Measurements from ENCODE around the gene BRIP1.

- TF ChIP-seq CTCF (tag by site-specific recombination; IDR thresholded peaks at IDR 0.05) (no peak), YY1 (tag by site-specific recombination; IDR thresholded peaks at IDR 0.05) (no peak), ZNF488 (tag by site-specific recombination; IDR thresholded peaks at IDR 0.05) (no peak), GFI1B (tag by site-specific recombination; IDR thresholded peaks at IDR 0.05) (no peak), ZNF585B (tag by site-specific recombination; IDR thresholded peaks at IDR 0.05) (no peak), ZNF558 (tag by site-specific recombination; IDR thresholded peaks at IDR 0.05) (no peak), REST (tag by site-specific recombination; IDR thresholded peaks at IDR 0.05) (no peak), ZNF510 (tag by site-specific recombination; IDR thresholded peaks at IDR 0.05; ENCODE audit: insufficient replicate concordance) (no peak), ZBTB49 (tag by site-specific recombination; IDR thresholded peaks at IDR 0.05; ENCODE audit: low read depth) (no peak)
Observed at GRCh38 chr17:61799812-61800484, 63.4 kb downstream of the BRIP1 start.
